ENCODE results near the gene TEK.
A peak's percentile ranks its signal among the peaks of the same experiment; 100 is the strongest.
"Not testable (repeated sequence)": the region's sequence is repeated elsewhere in the genome, so short reads cannot be mapped to it uniquely, and the experiment has no call there.

The TEK gene

GRCh38 chr9:27227192-27227591, 118.2 kb downstream of the TEK start:
- no peak for DNase-seq (ENCODE audit: low spot score)

GRCh38 chr9:27239648-27240047, 130.6 kb downstream of the TEK start:
- DNase-seq (ENCODE audit: low spot score) = not testable (repeated sequence)

- DNase-seq (ENCODE audit: low spot score) = no peak
Observed at GRCh38 chr9:27247756-27248155, 138.7 kb downstream of the TEK start.

- DNase-seq (ENCODE audit: low spot score) = no peak
Observed at GRCh38 chr9:27248702-27249101, 139.7 kb downstream of the TEK start.

- DNase-seq (ENCODE audit: low spot score) = no peak
Observed at GRCh38 chr9:27258662-27259061, 149.6 kb downstream of the TEK start.

GRCh38 chr9:27260789-27261516, 151.9 kb downstream of the TEK start:
- no peak for DNase-seq (ENCODE audit: low spot score)

GRCh38 chr9:27261517-27262211, 152.6 kb downstream of the TEK start:
- no peak for DNase-seq (ENCODE audit: low spot score)

- DNase-seq (ENCODE audit: low spot score) = no peak
Observed at GRCh38 chr9:27272103-27272502, 163.1 kb downstream of the TEK start.

GRCh38 chr9:27273186-27273585, 164.2 kb downstream of the TEK start:
- DNase-seq (ENCODE audit: low spot score) = no peak

GRCh38 chr9:27276193-27277030, 167.4 kb downstream of the TEK start:
- peak; percentile 44 for DNase-seq (ENCODE audit: low spot score)

GRCh38 chr9:27278374-27278773, 169.3 kb downstream of the TEK start:
- DNase-seq (ENCODE audit: low spot score) = no peak

GRCh38 chr9:27279611-27280010, 170.6 kb downstream of the TEK start:
- no peak for DNase-seq (ENCODE audit: low spot score)
